SK-N-SH (cell line): ENCODE data around the gene GALM. TPM values are rescaled to one million over a fixed set of nuclear protein-coding genes. Genes with fewer than 3 reads are reported as not detected.
"Not testable (repeated sequence)": the region's sequence is repeated elsewhere in the genome, so short reads cannot be mapped to it uniquely, and the experiment has no call there.

Experiments
- CTCF ChIA-PET: fragments of 300-600, 350-600 bp; formaldehyde crosslinking; extraction: SDS; loops from one replicate; lab custom pipeline; 2021; lab: Yijun Ruan, JAX
- POLR2A ChIA-PET: fragments of 350-600 bp; sonication (Branson Sonifier 250); formaldehyde crosslinking; extraction: SDS; loops from one replicate; lab custom pipeline; 2020; ENCODE audit warnings: antibody characterized with exemption, inconsistent platforms; lab: Yijun Ruan, JAX
- DNase-seq: peaks from one replicate; pipeline ENCODE4 v3.0.0; 2012
- H2AFZ ChIP-seq: fragments of 200-600 bp; sonication (generic); 2 replicates; pipeline ENCODE4 v1.8.1; 2016; ENCODE audit warnings: antibody characterized with exemption, mild to moderate bottlenecking, low read depth
- H3F3A ChIP-seq: fragments of 200-600 bp; sonication (generic); replicated peaks from 2 replicates; pipeline ENCODE3; 2016; ENCODE audit warnings: antibody characterized with exemption, mild to moderate bottlenecking; ENCODE audit not compliant: insufficient read depth
- H3K27ac ChIP-seq, 2 experiments: fragments of 200-500 bp in 1 of 2; fragments of 200-600 bp in 1 of 2; sonication (Bioruptor generic) in 1 of 2; sonication (generic), shearing (Covaris generic) in 1 of 2; 2 replicates each; pipeline versions ENCODE4 v1.5.1 to v1.6.1; 2014 to 2016; ENCODE audit warnings: low read depth in 2 of 2, inconsistent platforms in 1 of 2, low read length in 1 of 2, mild to moderate bottlenecking in 1 of 2, mixed read lengths in 1 of 2
- H3K27me3 ChIP-seq: fragments of 200-600 bp; sonication (generic), shearing (Covaris generic); 2 replicates; pipeline ENCODE4 v1.6.1; 2016; ENCODE audit warnings: mixed run types; ENCODE audit not compliant: insufficient read depth
- H3K36me3 ChIP-seq, 2 experiments: fragments of 200-500 bp in 1 of 2; fragments of 200-600 bp in 1 of 2; sonication (Bioruptor generic) in 1 of 2; sonication (generic) in 1 of 2; replicated peaks in 1 of 2; 2 replicates each; pipeline versions ENCODE3 to v1.5.1; 2014 to 2016; ENCODE audit warnings: low read length in 1 of 2, mild to moderate bottlenecking in 1 of 2; ENCODE audit not compliant: insufficient read depth in 2 of 2, control insufficient read depth in 1 of 2
- H3K4me1 ChIP-seq, 2 experiments: fragments of 200-500 bp in 1 of 2; fragments of 200-600 bp in 1 of 2; sonication (Bioruptor generic) in 1 of 2; sonication (generic), shearing (Covaris generic) in 1 of 2; 2 replicates each; pipeline versions ENCODE4 v1.5.1 to v1.6.1; 2014 to 2016; ENCODE audit warnings: low read depth in 1 of 2, low read length in 1 of 2, mixed run types in 1 of 2; ENCODE audit not compliant: insufficient read depth in 2 of 2, control insufficient read depth in 1 of 2
- H3K4me2 ChIP-seq: fragments of 200-600 bp; sonication (generic), shearing (Covaris generic); 2 replicates; pipeline ENCODE4 v1.6.1; 2017; ENCODE audit warnings: mixed run types
- H3K4me3 ChIP-seq, 2 experiments: fragments of 200-500 bp in 1 of 2; fragments of 200-600 bp in 1 of 2; sonication (Bioruptor generic) in 1 of 2; sonication (generic), shearing (Covaris generic) in 1 of 2; 2 replicates each; pipeline versions ENCODE4 v1.5.1 to v1.8.1; 2014 to 2016; ENCODE audit warnings: low read depth in 2 of 2, inconsistent platforms in 1 of 2, low read length in 1 of 2, mild to moderate bottlenecking in 1 of 2, mixed read lengths in 1 of 2, moderate library complexity in 1 of 2
- H3K79me2 ChIP-seq: fragments of 200-600 bp; sonication (generic); 2 replicates; pipeline ENCODE4 v1.8.1; 2017; ENCODE audit warnings: mild to moderate bottlenecking; ENCODE audit not compliant: insufficient read depth
- H3K9ac ChIP-seq: fragments of 200-600 bp; sonication (generic); 2 replicates; pipeline ENCODE4 v1.6.1; 2017; ENCODE audit warnings: mixed run types
- H3K9me2 ChIP-seq: fragments of 200-600 bp; sonication (generic); 2 replicates; pipeline ENCODE4 v1.6.1; 2017; ENCODE audit warnings: mixed run types
- H3K9me3 ChIP-seq: fragments of 200-600 bp; sonication (generic); 2 replicates; pipeline ENCODE4 v1.6.1; 2017; ENCODE audit warnings: mixed run types, mild to moderate bottlenecking, moderate library complexity
- H4K20me1 ChIP-seq: fragments of 200-600 bp; sonication (generic); 2 replicates; pipeline ENCODE4 v1.6.1; 2017; ENCODE audit warnings: mild to moderate bottlenecking, mixed run types; ENCODE audit not compliant: insufficient read depth
- CTCF ChIP-seq: fragments of 200-600 bp; sonication (generic); IDR thresholded peaks from 2 replicates; pipeline ENCODE4 v1.6.1; 2017; ENCODE audit warnings: antibody characterized with exemption, mild to moderate bottlenecking, moderate library complexity
- GATA2 ChIP-seq: sonication (generic); formaldehyde crosslinking; IDR thresholded peaks from 2 replicates; pipeline ENCODE4 v1.5.0; 2020; ENCODE audit warnings: mild to moderate bottlenecking, missing genetic modification reagents
- NRF1 ChIP-seq: IDR thresholded peaks from 2 replicates; pipeline ENCODE4 v1.6.1; 2012; ENCODE audit warnings: low read depth, mild to moderate bottlenecking, low read length
- POLR2AphosphoS5 ChIP-seq: IDR thresholded peaks from 2 replicates; pipeline ENCODE4 v1.6.1; 2012; ENCODE audit warnings: low read depth, low read length
- RAD21 ChIP-seq: IDR thresholded peaks from 2 replicates; pipeline ENCODE4 v1.6.1; 2012; ENCODE audit warnings: mild to moderate bottlenecking, low read length
- ZBTB33 ChIP-seq: IDR thresholded peaks from 2 replicates; pipeline ENCODE4 v1.4.0; 2012; ENCODE audit warnings: low read depth, borderline replicate concordance
- WGBS: methylation state at CpG from one replicate; pipeline ENCODE4 v1.1.6; 2017; ENCODE audit warnings: low lambda C conversion rate; 5-methylcytosine and 5-hydroxymethylcytosine counted together
- polyA plus RNA-seq, 3 experiments: library from polyadenylated mRNA; depleted of rRNA; stranded (reverse); fragments of >200 nt; gene quantifications; 2 replicates each; pipeline ENCODE4 v1.2.3, GENCODE V29; 2012

Gene GALM
- polyA plus RNA-seq, 1 of the 3 experiments (the other 2 are of a cell fraction), result 17.9 TPM

GRCh38 chr2:38755891-38756290 is 90.0 kb downstream of the GALM start:
- H3K27ac ChIP-seq, H3K4me1 ChIP-seq, H3K36me3 ChIP-seq, H3K9ac ChIP-seq, CTCF ChIA-PET, DNase-seq, H3K9me2 ChIP-seq, H3K4me3 ChIP-seq, H3K79me2 ChIP-seq, H3F3A ChIP-seq, H4K20me1 ChIP-seq, H3K4me2 ChIP-seq, H3K27me3 ChIP-seq, POLR2A ChIA-PET, H2AFZ ChIP-seq, H3K9me3 ChIP-seq: not testable (repeated sequence)
- 93% methylated on average over 22 of the region's 31 CpGs for WGBS

GRCh38 chr2:38763228-38763627 is 97.3 kb downstream of the GALM start:
- H3K4me3 ChIP-seq, result no peak overlapping the region
- H3K36me3 ChIP-seq, result no peaks in the 10 kb centered on the region
- no peaks in the 10 kb centered on the region for H3K27me3 ChIP-seq
- no peaks in the 10 kb centered on the region for H3K9me3 ChIP-seq
- H3K79me2 ChIP-seq, result no peaks in the 10 kb centered on the region
- no peak for DNase-seq
- no peaks in the 10 kb centered on the region for H3K9me2 ChIP-seq
- no peak overlapping the region for H3K9ac ChIP-seq
- 70% methylated on average over 2 of the region's 2 CpGs for WGBS
- no peak overlapping the region for H3K4me2 ChIP-seq
- POLR2A ChIA-PET, result no interaction called here
- no peaks in the 10 kb centered on the region for H4K20me1 ChIP-seq
- no peak overlapping the region for H2AFZ ChIP-seq
- CTCF ChIA-PET, result no interaction called here
- no peaks in the 10 kb centered on the region for H3F3A ChIP-seq
- TF ChIP-seq ZBTB33, result no peak
- no peak for TF ChIP-seq POLR2AphosphoS5
- TF ChIP-seq RAD21, result no peak
- no peak for TF ChIP-seq GATA2 (CRISPR knock-in tag)
- 0 out of 4 replicates have a peak, but pooled peaks cover 0 to 4% of the 10 kb centered on the region in 2 experiments for H3K4me1 ChIP-seq
- H3K27ac ChIP-seq, result no peak overlapping the region

- Histone ChIP-seq H3K9me2 (no peaks in the 10 kb centered on the region), H3K4me1 (0 out of 4 replicates have a peak, but pooled peaks cover 0 to 4% of the 10 kb centered on the region in 2 experiments), H3F3A (no peaks in the 10 kb centered on the region), H3K27ac (no peak overlapping the region), H2AFZ (no peak overlapping the region), H3K4me3 (no peak overlapping the region), H3K27me3 (no peaks in the 10 kb centered on the region), H3K36me3 (no peaks in the 10 kb centered on the region), H3K9ac (no peak overlapping the region), H3K4me2 (no peak overlapping the region), H3K9me3 (no peaks in the 10 kb centered on the region), H3K79me2 (no peaks in the 10 kb centered on the region), H4K20me1 (no peaks in the 10 kb centered on the region)
- WGBS, result 97% methylated on average over 4 of the region's 4 CpGs
- TF ChIP-seq NRF1 (no peak), CTCF (no peak)
- ChIA-PET POLR2A (no interaction called here), CTCF (no interaction called here)
- DNase-seq, result no peak
Observed at GRCh38 chr2:38763728-38764127, 97.8 kb downstream of the GALM start.
